Parathyroid adenoma (tissue), 2 donors: Measurements from ENCODE around the gene LPP.

ENCODE experiments used
- H2AFZ ChIP-seq: fragments of 300-600 bp; sonication (generic); one replicate; pipeline ENCODE4 v1.7.0; 2017; ENCODE audit warnings: antibody characterized with exemption, mild to moderate bottlenecking
- H3K27ac ChIP-seq: fragments of 300-600 bp; sonication (generic); one replicate; pipeline ENCODE4 v1.7.0; 2017
- H3K27me3 ChIP-seq: fragments of 300-600 bp; sonication (generic); one replicate; pipeline ENCODE4 v1.7.0; 2017; ENCODE audit warnings: low read length; ENCODE audit not compliant: control insufficient read depth, insufficient read depth
- H3K36me3 ChIP-seq: fragments of 300-600 bp; sonication (generic); one replicate; pipeline ENCODE4 v1.7.0; 2017; ENCODE audit warnings: low read length; ENCODE audit not compliant: control insufficient read depth, insufficient read depth
- H3K4me1 ChIP-seq: fragments of 300-600 bp; sonication (generic); one replicate; pipeline ENCODE4 v1.7.0; 2017; ENCODE audit warnings: control low read depth
- H3K4me2 ChIP-seq: fragments of 300-600 bp; sonication (generic); one replicate; pipeline ENCODE4 v1.7.0; 2017; ENCODE audit warnings: low read length
- H3K4me3 ChIP-seq: fragments of 300-600 bp; sonication (generic); one replicate; pipeline ENCODE4 v1.7.0; 2017; ENCODE audit warnings: low read depth, low read length
- H3K79me2 ChIP-seq: fragments of 300-600 bp; sonication (generic); one replicate; pipeline ENCODE4 v1.7.0; 2017; ENCODE audit warnings: control low read depth
- H3K9ac ChIP-seq: fragments of 300-600 bp; sonication (generic); one replicate; pipeline ENCODE4 v1.7.0; 2017; ENCODE audit warnings: mild to moderate bottlenecking
- H3K9me3 ChIP-seq: fragments of 300-600 bp; sonication (generic); one replicate; pipeline ENCODE4 v1.7.0; 2017; ENCODE audit warnings: low read length; ENCODE audit not compliant: control insufficient read depth
- CTCF ChIP-seq: fragments of 300-600 bp; sonication (generic); IDR thresholded peaks from one replicate; pipeline ENCODE4 v1.7.0; 2017; ENCODE audit warnings: antibody characterized with exemption, mild to moderate bottlenecking
- donor health status: primary hyperparathyroidism.

The LPP gene

GRCh38 chr3:188685789-188686188 lies 531.8 kb downstream of the LPP start:
- Histone ChIP-seq H3K9ac (no peak overlapping the region), H2AFZ (no peak overlapping the region), H3K4me3 (no peak overlapping the region), H3K36me3 (no peaks in the 10 kb centered on the region), H3K27me3 (no peaks in the 10 kb centered on the region), H3K9me3 (no peaks in the 10 kb centered on the region), H3K79me2 (no peaks in the 10 kb centered on the region), H3K27ac (no peak overlapping the region), H3K4me2 (no peak overlapping the region), H3K4me1 (no peaks in the 10 kb centered on the region)
- TF ChIP-seq CTCF, result no peak

- no peaks in the 10 kb centered on the region for H3K4me1 ChIP-seq
Observed at GRCh38 chr3:188686324-188686723, 532.4 kb downstream of the LPP start.

GRCh38 chr3:188687389-188687788 lies 533.4 kb downstream of the LPP start:
- H3K9me3 ChIP-seq, result no peaks in the 10 kb centered on the region
- no peak overlapping the region for H3K4me3 ChIP-seq
- peaks cover 1% of the 10 kb centered on the region for H3K4me1 ChIP-seq
- no peak for TF ChIP-seq CTCF
- H3K27me3 ChIP-seq, result no peaks in the 10 kb centered on the region
- no peak overlapping the region for H3K4me2 ChIP-seq
- H3K27ac ChIP-seq, result no peak overlapping the region
- H2AFZ ChIP-seq, result no peak overlapping the region
- no peak overlapping the region for H3K9ac ChIP-seq
- H3K36me3 ChIP-seq, result no peaks in the 10 kb centered on the region
- H3K79me2 ChIP-seq, result no peaks in the 10 kb centered on the region

More at GRCh38 chr3:188686324-188686723, 532.4 kb downstream of the LPP start:
- no peak overlapping the region for H3K27ac ChIP-seq
- H3K9me3 ChIP-seq, result no peaks in the 10 kb centered on the region
- no peak for TF ChIP-seq CTCF
- H3K4me2 ChIP-seq, result no peak overlapping the region
- H2AFZ ChIP-seq, result no peak overlapping the region
- no peaks in the 10 kb centered on the region for H3K79me2 ChIP-seq
- no peaks in the 10 kb centered on the region for H3K27me3 ChIP-seq
- no peaks in the 10 kb centered on the region for H3K36me3 ChIP-seq
- H3K4me3 ChIP-seq, result no peak overlapping the region
- no peak overlapping the region for H3K9ac ChIP-seq

- no peak for TF ChIP-seq CTCF
- no peak overlapping the region for H2AFZ ChIP-seq
- no peak overlapping the region for H3K9ac ChIP-seq
- H3K4me1 ChIP-seq, result peaks cover 5% of the 10 kb centered on the region
- H3K9me3 ChIP-seq, result no peaks in the 10 kb centered on the region
- no peak overlapping the region for H3K27ac ChIP-seq
- H3K4me2 ChIP-seq, result no peak overlapping the region
- no peak overlapping the region for H3K4me3 ChIP-seq
- H3K36me3 ChIP-seq, result no peaks in the 10 kb centered on the region
- H3K79me2 ChIP-seq, result no peaks in the 10 kb centered on the region
- no peaks in the 10 kb centered on the region for H3K27me3 ChIP-seq
Observed at GRCh38 chr3:188689101-188689574, 535.2 kb downstream of the LPP start.

GRCh38 chr3:188690064-188690463 lies 536.1 kb downstream of the LPP start:
- no peak overlapping the region for H2AFZ ChIP-seq
- no peak overlapping the region for H3K4me2 ChIP-seq
- H3K79me2 ChIP-seq, result no peaks in the 10 kb centered on the region
- peaks cover 5% of the 10 kb centered on the region for H3K4me1 ChIP-seq
- H3K4me3 ChIP-seq, result no peak overlapping the region
- H3K36me3 ChIP-seq, result no peaks in the 10 kb centered on the region
- H3K9me3 ChIP-seq, result no peaks in the 10 kb centered on the region
- no peaks in the 10 kb centered on the region for H3K27me3 ChIP-seq
- H3K9ac ChIP-seq, result no peak overlapping the region
- no peak overlapping the region for H3K27ac ChIP-seq
- no peak for TF ChIP-seq CTCF
